Astrocyte of the spinal cord (primary cell): ENCODE results near the gene UBE3B.
A peak's percentile ranks its signal among the peaks of the same experiment; 100 is the strongest.

Experiments
- DNase-seq: peaks from one replicate; pipeline ENCODE4 v3.0.0; 2011; ENCODE audit warnings: low read depth, low spot score
- H3K4me3 ChIP-seq: 2 replicates; pipeline ENCODE4 v1.5.1; 2011; ENCODE audit warnings: low read depth, mild to moderate bottlenecking, low read length, moderate library complexity
- in situ Hi-C: cut with HindIII; loops from 2 replicates; pipeline ENCODE4 v1.10.0; 2017; ENCODE audit warnings: low sequenced_read_pairs
- TF ChIP-seq, protein P1 (sequence below): IDR thresholded peaks from 2 replicates; pipeline ENCODE4 v1.5.1; 2012; ENCODE audit warnings: low read depth, mild to moderate bottlenecking, low read length, inconsistent platforms

The UBE3B gene

DNA sequence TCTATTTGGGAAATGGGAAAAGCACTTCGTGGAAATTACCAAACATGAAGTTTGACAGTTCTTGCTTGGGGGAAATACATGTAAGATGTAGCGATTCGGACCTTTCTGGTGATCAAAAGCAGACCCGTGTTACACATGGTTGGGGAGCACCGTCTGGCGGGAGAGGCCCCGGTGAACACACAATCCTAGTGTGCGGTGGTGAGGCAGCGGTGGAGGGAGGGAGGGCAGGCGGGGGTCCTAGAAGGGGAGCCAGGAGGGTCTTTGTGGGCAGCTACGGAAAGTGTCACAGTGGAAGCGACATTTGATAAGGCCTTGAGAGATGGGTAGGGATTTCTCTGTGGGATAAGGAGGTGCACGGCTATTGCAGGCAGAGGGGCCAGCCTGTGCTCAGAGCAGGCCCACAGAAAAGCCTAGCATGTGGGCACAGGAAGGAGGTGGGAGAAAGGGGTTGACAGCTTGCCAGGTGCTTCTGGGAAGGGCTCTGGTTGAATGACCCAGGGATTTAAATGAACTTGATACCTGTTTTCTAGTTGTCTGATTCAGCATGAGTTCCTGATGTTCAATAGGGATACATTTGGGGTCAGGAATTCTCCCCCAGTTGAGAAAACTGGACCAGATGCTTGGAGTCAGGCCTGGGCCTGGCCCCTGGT is 103.4 kb downstream of the UBE3B start:
- no peak for DNase-seq
- TF ChIP-seq, protein P1, sequence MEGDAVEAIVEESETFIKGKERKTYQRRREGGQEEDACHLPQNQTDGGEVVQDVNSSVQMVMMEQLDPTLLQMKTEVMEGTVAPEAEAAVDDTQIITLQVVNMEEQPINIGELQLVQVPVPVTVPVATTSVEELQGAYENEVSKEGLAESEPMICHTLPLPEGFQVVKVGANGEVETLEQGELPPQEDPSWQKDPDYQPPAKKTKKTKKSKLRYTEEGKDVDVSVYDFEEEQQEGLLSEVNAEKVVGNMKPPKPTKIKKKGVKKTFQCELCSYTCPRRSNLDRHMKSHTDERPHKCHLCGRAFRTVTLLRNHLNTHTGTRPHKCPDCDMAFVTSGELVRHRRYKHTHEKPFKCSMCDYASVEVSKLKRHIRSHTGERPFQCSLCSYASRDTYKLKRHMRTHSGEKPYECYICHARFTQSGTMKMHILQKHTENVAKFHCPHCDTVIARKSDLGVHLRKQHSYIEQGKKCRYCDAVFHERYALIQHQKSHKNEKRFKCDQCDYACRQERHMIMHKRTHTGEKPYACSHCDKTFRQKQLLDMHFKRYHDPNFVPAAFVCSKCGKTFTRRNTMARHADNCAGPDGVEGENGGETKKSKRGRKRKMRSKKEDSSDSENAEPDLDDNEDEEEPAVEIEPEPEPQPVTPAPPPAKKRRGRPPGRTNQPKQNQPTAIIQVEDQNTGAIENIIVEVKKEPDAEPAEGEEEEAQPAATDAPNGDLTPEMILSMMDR: no peak
- in situ Hi-C loops: no loop called here

DNA sequence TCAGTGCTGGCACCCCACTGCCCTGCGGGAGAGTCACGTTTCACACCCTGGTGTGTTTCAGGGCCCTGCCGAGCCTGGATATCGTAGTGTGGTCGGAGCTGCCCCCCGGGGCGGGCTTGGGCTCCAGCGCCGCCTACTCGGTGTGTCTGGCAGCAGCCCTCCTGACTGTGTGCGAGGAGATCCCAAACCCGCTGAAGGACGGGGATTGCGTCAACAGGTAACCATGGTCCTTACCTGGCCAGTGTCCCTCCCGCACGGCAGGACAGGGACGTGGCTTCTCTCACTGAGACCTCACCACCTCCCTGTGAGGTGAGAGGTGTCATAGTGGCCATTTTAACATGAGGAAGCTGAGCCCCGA is 103.9 kb downstream of the UBE3B start:
- DNase-seq: no peak
- TF ChIP-seq, protein P1: no peak
- H3K4me3 ChIP-seq: no peak overlapping the region
- in situ Hi-C loops: no loop called here

More for the DNA sequence above, 103.4 kb downstream of the UBE3B start:
- no peak overlapping the region for H3K4me3 ChIP-seq

DNA sequence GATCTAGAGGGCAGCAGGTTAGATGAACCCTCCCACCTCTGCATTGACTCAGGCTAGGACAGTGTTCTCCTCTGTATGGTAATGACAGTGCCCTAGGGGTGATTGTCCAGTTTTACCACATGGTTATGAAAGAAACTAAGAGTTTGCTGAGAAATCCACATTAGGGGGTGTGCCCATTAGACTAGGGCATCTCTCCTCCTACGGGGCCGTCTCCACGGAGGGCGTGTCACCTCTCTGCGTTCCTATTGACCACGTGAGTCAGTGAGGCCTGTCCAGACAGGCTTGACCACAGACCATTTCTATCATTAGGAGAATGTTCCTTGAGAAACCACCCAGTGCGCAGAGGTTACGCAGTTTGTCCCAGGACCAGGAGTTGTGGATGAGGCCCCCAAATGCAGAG is 104.4 kb downstream of the UBE3B start:
- H3K4me3 ChIP-seq: no peak overlapping the region
- TF ChIP-seq, protein P1: no peak
- in situ Hi-C loops: no loop called here
- peak; percentile 54 for DNase-seq

DNA sequence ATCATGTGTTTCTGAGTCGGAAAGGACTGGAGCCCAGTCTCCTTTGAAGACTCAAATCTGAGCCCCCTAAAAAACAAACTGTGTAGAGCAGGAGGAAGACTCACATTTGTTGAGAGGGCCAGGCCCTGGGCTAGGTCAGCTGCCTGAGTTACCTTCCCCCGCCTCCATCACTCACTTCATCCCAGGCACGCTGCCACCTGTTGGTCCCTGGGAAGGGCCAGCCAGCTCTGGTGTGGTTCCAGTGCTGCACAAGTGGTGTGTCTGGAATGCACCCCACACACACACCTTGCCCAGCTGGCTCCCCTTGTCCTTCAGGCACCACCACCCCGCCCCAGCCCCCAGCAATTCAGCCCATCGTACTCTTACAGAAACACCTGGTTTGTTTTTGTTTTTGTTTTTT is 105.2 kb downstream of the UBE3B start:
- TF ChIP-seq, protein P1: no peak
- no peak for DNase-seq
- in situ Hi-C loops: no loop called here
- no peak overlapping the region for H3K4me3 ChIP-seq

DNA sequence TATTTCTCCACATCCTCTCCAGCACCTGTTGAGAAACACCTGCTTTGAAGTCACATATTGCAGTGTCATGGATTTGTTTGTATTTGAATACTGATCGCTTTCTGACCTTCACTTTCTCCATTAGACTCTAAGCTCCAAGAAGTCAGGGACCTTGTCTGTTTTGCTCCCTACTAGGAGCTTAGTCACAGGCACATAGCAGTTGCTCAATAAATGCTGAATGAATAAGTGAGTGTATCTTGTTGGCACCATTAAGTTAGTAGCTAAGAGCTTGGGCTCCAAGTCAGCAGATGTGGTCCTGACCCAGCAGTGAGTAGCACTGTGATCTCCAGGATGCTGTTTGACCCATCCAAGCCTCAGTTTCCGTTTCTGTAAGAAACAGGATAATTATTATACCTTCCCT is 106.3 kb downstream of the UBE3B start:
- TF ChIP-seq, protein P1: no peak
- H3K4me3 ChIP-seq: no peak overlapping the region
- DNase-seq: no peak
- in situ Hi-C loops: no loop called here
